Ishikawa (cell line): Measurements from ENCODE around the gene ELP4.

Experiments
- MAX ChIP-seq: IDR thresholded peaks from 2 replicates; pipeline ENCODE4 v1.6.1; 2012
- RAD21 ChIP-seq: IDR thresholded peaks from 2 replicates; pipeline ENCODE4 v1.6.1; 2012; ENCODE audit warnings: low read depth
- REST ChIP-seq: IDR thresholded peaks from 2 replicates; pipeline ENCODE4 v1.6.1; 2012; ENCODE audit warnings: low read depth, mild to moderate bottlenecking
- TAF1 ChIP-seq: IDR thresholded peaks from 2 replicates; pipeline ENCODE4 v1.6.1; 2012; ENCODE audit warnings: low read depth, mild to moderate bottlenecking

- TF ChIP-seq REST (no peak), MAX (no peak), RAD21 (no peak), TAF1 (no peak)
Observed at GRCh38 chr11:31492320-31492913, 17.1 kb upstream of the ELP4 start.
